ENCODE measurements around the gene ZMYM4. TPM values are rescaled to one million over a fixed set of nuclear protein-coding genes. Genes with fewer than 3 reads are reported as not detected.
A peak's percentile ranks its signal among the peaks of the same experiment; 100 is the strongest.

Gene ZMYM4
- polyA plus RNA-seq, 4 donors = 3.8 to 31.9 (median 8.7) TPM

GRCh38 chr1:35407743-35408142 lies 139.2 kb downstream of the ZMYM4 start:
- Histone ChIP-seq H3K4me1 (ENCODE audit: control insufficient read depth in 3 of 3, insufficient read depth in 2 of 3, low read depth in 1 of 3, low read length in 2 of 3) (no peaks in the 10 kb centered on the region), H3K9me3 (ENCODE audit: control insufficient read depth in 2 of 2, insufficient read depth in 1 of 2, low read depth in 1 of 2, low read length in 1 of 2) (no peaks in the 10 kb centered on the region), H3K27me3 (ENCODE audit: control insufficient read depth in 3 of 3, insufficient read depth in 3 of 3, low read length in 3 of 3) (no peaks in the 10 kb centered on the region), H3K36me3 (ENCODE audit: control insufficient read depth in 3 of 3, insufficient read depth in 2 of 3, low read depth in 1 of 3, low read length in 3 of 3) (peaks cover 5 to 25% (median 15%) of the 10 kb centered on the region in 3 donors), H3K27ac (ENCODE audit: low read depth in 1 of 3, low read length in 2 of 3) (no peak overlapping the region), H3K4me3 (ENCODE audit: low read depth in 1 of 3, low read length in 3 of 3) (no peak overlapping the region)
- FAIRE-seq = no peak
- 88 to 96% (median 94%) methylated on average over 4 of the region's 4 CpGs for WGBS, 3 donors
- no peak for DNase-seq

GRCh38 chr1:35408925-35409324 lies 140.4 kb downstream of the ZMYM4 start:
- H3K27ac ChIP-seq (ENCODE audit: low read depth in 1 of 3, low read length in 2 of 3) = no peak overlapping the region
- no peak overlapping the region for H3K4me3 ChIP-seq (ENCODE audit: low read depth in 1 of 3, low read length in 3 of 3)
- no peaks in the 10 kb centered on the region for H3K9me3 ChIP-seq (ENCODE audit: control insufficient read depth in 2 of 2, insufficient read depth in 1 of 2, low read depth in 1 of 2, low read length in 1 of 2)
- 97 to 99% (median 98%) methylated on average over 1 of the region's 1 CpG for WGBS, 3 donors
- no peak for FAIRE-seq
- no peaks in the 10 kb centered on the region for H3K4me1 ChIP-seq (ENCODE audit: control insufficient read depth in 3 of 3, insufficient read depth in 2 of 3, low read depth in 1 of 3, low read length in 2 of 3)
- H3K36me3 ChIP-seq (ENCODE audit: control insufficient read depth in 3 of 3, insufficient read depth in 2 of 3, low read depth in 1 of 3, low read length in 3 of 3) = peaks cover 5 to 21% (median 15%) of the 10 kb centered on the region in 3 donors
- no peaks in the 10 kb centered on the region for H3K27me3 ChIP-seq (ENCODE audit: control insufficient read depth in 3 of 3, insufficient read depth in 3 of 3, low read length in 3 of 3)
- no peak for DNase-seq

GRCh38 chr1:35426097-35426586 lies 157.6 kb downstream of the ZMYM4 start:
- H3K27me3 ChIP-seq (ENCODE audit: control insufficient read depth in 3 of 3, insufficient read depth in 3 of 3, low read length in 3 of 3) = no peaks in the 10 kb centered on the region
- no peak overlapping the region for H3K4me3 ChIP-seq (ENCODE audit: low read depth in 1 of 3, low read length in 3 of 3)
- H3K27ac ChIP-seq (ENCODE audit: low read depth in 1 of 3, low read length in 2 of 3) = no peak overlapping the region
- no peaks in the 10 kb centered on the region for H3K9me3 ChIP-seq (ENCODE audit: control insufficient read depth in 2 of 2, insufficient read depth in 1 of 2, low read depth in 1 of 2, low read length in 1 of 2)
- no peaks in the 10 kb centered on the region for H3K4me1 ChIP-seq (ENCODE audit: control insufficient read depth in 3 of 3, insufficient read depth in 2 of 3, low read depth in 1 of 3, low read length in 2 of 3)
- FAIRE-seq (no peak), DNase-seq (no peak)
- H3K36me3 ChIP-seq (ENCODE audit: control insufficient read depth in 3 of 3, insufficient read depth in 2 of 3, low read depth in 1 of 3, low read length in 3 of 3) = peaks cover 0 to 14% (median 2%) of the 10 kb centered on the region in 3 donors
- 67 to 96% (median 83%) methylated on average over 2 of the region's 2 CpGs for WGBS, 3 donors

GRCh38 chr1:35428360-35428759 lies 159.9 kb downstream of the ZMYM4 start:
- Histone ChIP-seq H3K36me3 (ENCODE audit: control insufficient read depth in 3 of 3, insufficient read depth in 2 of 3, low read depth in 1 of 3, low read length in 3 of 3) (peaks cover 0 to 24% (median 2%) of the 10 kb centered on the region in 3 donors), H3K4me3 (ENCODE audit: low read depth in 1 of 3, low read length in 3 of 3) (no peak overlapping the region), H3K27ac (ENCODE audit: low read depth in 1 of 3, low read length in 2 of 3) (no peak overlapping the region), H3K4me1 (ENCODE audit: control insufficient read depth in 3 of 3, insufficient read depth in 2 of 3, low read depth in 1 of 3, low read length in 2 of 3) (no peaks in the 10 kb centered on the region), H3K27me3 (ENCODE audit: control insufficient read depth in 3 of 3, insufficient read depth in 3 of 3, low read length in 3 of 3) (no peaks in the 10 kb centered on the region), H3K9me3 (ENCODE audit: control insufficient read depth in 2 of 2, insufficient read depth in 1 of 2, low read depth in 1 of 2, low read length in 1 of 2) (no peaks in the 10 kb centered on the region)
- no peak for FAIRE-seq
- whole genome bisulfite sequencing, 3 donors = 54 to 71% (median 60%) methylated on average over 7 of the region's 7 CpGs
- DNase-seq = peak; percentile 14 to 24

- WGBS, 3 donors = 95 to 100% (median 95%) methylated on average over 4 of the region's 4 CpGs
- DNase-seq = no peak
- no peak overlapping the region for H3K4me3 ChIP-seq (ENCODE audit: low read depth in 1 of 3, low read length in 3 of 3)
- no peak overlapping the region for H3K27ac ChIP-seq (ENCODE audit: low read depth in 1 of 3, low read length in 2 of 3)
- no peaks in the 10 kb centered on the region for H3K4me1 ChIP-seq (ENCODE audit: control insufficient read depth in 3 of 3, insufficient read depth in 2 of 3, low read depth in 1 of 3, low read length in 2 of 3)
- H3K36me3 ChIP-seq (ENCODE audit: control insufficient read depth in 3 of 3, insufficient read depth in 2 of 3, low read depth in 1 of 3, low read length in 3 of 3) = peaks cover 3 to 43% (median 8%) of the 10 kb centered on the region in 3 donors
- H3K9me3 ChIP-seq (ENCODE audit: control insufficient read depth in 2 of 2, insufficient read depth in 1 of 2, low read depth in 1 of 2, low read length in 1 of 2) = no peaks in the 10 kb centered on the region
- H3K27me3 ChIP-seq (ENCODE audit: control insufficient read depth in 3 of 3, insufficient read depth in 3 of 3, low read length in 3 of 3) = no peaks in the 10 kb centered on the region
- FAIRE-seq = no peak
Observed at GRCh38 chr1:35430762-35431161, 162.3 kb downstream of the ZMYM4 start.

GRCh38 chr1:35431173-35431599 lies 162.7 kb downstream of the ZMYM4 start:
- H3K4me1 ChIP-seq (ENCODE audit: control insufficient read depth in 3 of 3, insufficient read depth in 2 of 3, low read depth in 1 of 3, low read length in 2 of 3) = no peaks in the 10 kb centered on the region
- no peaks in the 10 kb centered on the region for H3K9me3 ChIP-seq (ENCODE audit: control insufficient read depth in 2 of 2, insufficient read depth in 1 of 2, low read depth in 1 of 2, low read length in 1 of 2)
- no peaks in the 10 kb centered on the region for H3K27me3 ChIP-seq (ENCODE audit: control insufficient read depth in 3 of 3, insufficient read depth in 3 of 3, low read length in 3 of 3)
- H3K4me3 ChIP-seq (ENCODE audit: low read depth in 1 of 3, low read length in 3 of 3) = no peak overlapping the region
- FAIRE-seq (no peak), DNase-seq (no peak)
- WGBS, 3 donors = 77 to 81% (median 80%) methylated on average over 7 of the region's 7 CpGs
- H3K36me3 ChIP-seq (ENCODE audit: control insufficient read depth in 3 of 3, insufficient read depth in 2 of 3, low read depth in 1 of 3, low read length in 3 of 3) = peaks cover 3 to 47% (median 8%) of the 10 kb centered on the region in 3 donors
- H3K27ac ChIP-seq (ENCODE audit: low read depth in 1 of 3, low read length in 2 of 3) = no peak overlapping the region

- H3K9me3 ChIP-seq (ENCODE audit: control insufficient read depth in 2 of 2, insufficient read depth in 1 of 2, low read depth in 1 of 2, low read length in 1 of 2) = no peaks in the 10 kb centered on the region
- DNase-seq (no peak), FAIRE-seq (no peak)
- H3K36me3 ChIP-seq (ENCODE audit: control insufficient read depth in 3 of 3, insufficient read depth in 2 of 3, low read depth in 1 of 3, low read length in 3 of 3) = peaks cover 3 to 55% (median 11%) of the 10 kb centered on the region in 3 donors
- no peaks in the 10 kb centered on the region for H3K4me1 ChIP-seq (ENCODE audit: control insufficient read depth in 3 of 3, insufficient read depth in 2 of 3, low read depth in 1 of 3, low read length in 2 of 3)
- 95 to 97% (median 96%) methylated on average over 10 of the region's 10 CpGs for WGBS, 3 donors
- no peak overlapping the region for H3K4me3 ChIP-seq (ENCODE audit: low read depth in 1 of 3, low read length in 3 of 3)
- H3K27me3 ChIP-seq (ENCODE audit: control insufficient read depth in 3 of 3, insufficient read depth in 3 of 3, low read length in 3 of 3) = no peaks in the 10 kb centered on the region
- no peak overlapping the region for H3K27ac ChIP-seq (ENCODE audit: low read depth in 1 of 3, low read length in 2 of 3)
Observed at GRCh38 chr1:35432231-35432630, 163.7 kb downstream of the ZMYM4 start.

GRCh38 chr1:35433714-35434113 lies 165.2 kb downstream of the ZMYM4 start:
- Histone ChIP-seq H3K27me3 (ENCODE audit: control insufficient read depth in 3 of 3, insufficient read depth in 3 of 3, low read length in 3 of 3) (no peaks in the 10 kb centered on the region), H3K9me3 (ENCODE audit: control insufficient read depth in 2 of 2, insufficient read depth in 1 of 2, low read depth in 1 of 2, low read length in 1 of 2) (no peaks in the 10 kb centered on the region), H3K4me1 (ENCODE audit: control insufficient read depth in 3 of 3, insufficient read depth in 2 of 3, low read depth in 1 of 3, low read length in 2 of 3) (no peaks in the 10 kb centered on the region), H3K27ac (ENCODE audit: low read depth in 1 of 3, low read length in 2 of 3) (no peak overlapping the region), H3K4me3 (ENCODE audit: low read depth in 1 of 3, low read length in 3 of 3) (no peak overlapping the region), H3K36me3 (ENCODE audit: control insufficient read depth in 3 of 3, insufficient read depth in 2 of 3, low read depth in 1 of 3, low read length in 3 of 3) (peaks cover 3 to 65% (median 13%) of the 10 kb centered on the region in 3 donors)
- 94 to 100% (median 97%) methylated on average over 13 to 15 of the region's 15 CpGs for WGBS, 3 donors
- no peak for DNase-seq
- no peak for FAIRE-seq

- H3K36me3 ChIP-seq (ENCODE audit: control insufficient read depth in 3 of 3, insufficient read depth in 2 of 3, low read depth in 1 of 3, low read length in 3 of 3) = peaks cover 3 to 71% (median 15%) of the 10 kb centered on the region in 3 donors
- H3K27ac ChIP-seq (ENCODE audit: low read depth in 1 of 3, low read length in 2 of 3) = no peak overlapping the region
- WGBS, 3 donors = 91 to 95% (median 93%) methylated on average over 12 of the region's 12 CpGs
- DNase-seq = no peak
- no peaks in the 10 kb centered on the region for H3K9me3 ChIP-seq (ENCODE audit: control insufficient read depth in 2 of 2, insufficient read depth in 1 of 2, low read depth in 1 of 2, low read length in 1 of 2)
- no peaks in the 10 kb centered on the region for H3K4me1 ChIP-seq (ENCODE audit: control insufficient read depth in 3 of 3, insufficient read depth in 2 of 3, low read depth in 1 of 3, low read length in 2 of 3)
- H3K27me3 ChIP-seq (ENCODE audit: control insufficient read depth in 3 of 3, insufficient read depth in 3 of 3, low read length in 3 of 3) = no peaks in the 10 kb centered on the region
- FAIRE-seq = no peak
- H3K4me3 ChIP-seq (ENCODE audit: low read depth in 1 of 3, low read length in 3 of 3) = no peak overlapping the region
Observed at GRCh38 chr1:35434703-35435102, 166.2 kb downstream of the ZMYM4 start.

Measured in small intestine (tissue), 7 donors.